Activated CD8-positive, alpha-beta memory T cell treated with anti-CD3 and anti-CD28 coated beads for 24 hours (primary cell): ENCODE results near the gene APOM.

ENCODE experiments used
- DNase-seq: peaks from one replicate; pipeline ENCODE4 v3.0.0-alpha.2; 2020

Gene APOM

DNA sequence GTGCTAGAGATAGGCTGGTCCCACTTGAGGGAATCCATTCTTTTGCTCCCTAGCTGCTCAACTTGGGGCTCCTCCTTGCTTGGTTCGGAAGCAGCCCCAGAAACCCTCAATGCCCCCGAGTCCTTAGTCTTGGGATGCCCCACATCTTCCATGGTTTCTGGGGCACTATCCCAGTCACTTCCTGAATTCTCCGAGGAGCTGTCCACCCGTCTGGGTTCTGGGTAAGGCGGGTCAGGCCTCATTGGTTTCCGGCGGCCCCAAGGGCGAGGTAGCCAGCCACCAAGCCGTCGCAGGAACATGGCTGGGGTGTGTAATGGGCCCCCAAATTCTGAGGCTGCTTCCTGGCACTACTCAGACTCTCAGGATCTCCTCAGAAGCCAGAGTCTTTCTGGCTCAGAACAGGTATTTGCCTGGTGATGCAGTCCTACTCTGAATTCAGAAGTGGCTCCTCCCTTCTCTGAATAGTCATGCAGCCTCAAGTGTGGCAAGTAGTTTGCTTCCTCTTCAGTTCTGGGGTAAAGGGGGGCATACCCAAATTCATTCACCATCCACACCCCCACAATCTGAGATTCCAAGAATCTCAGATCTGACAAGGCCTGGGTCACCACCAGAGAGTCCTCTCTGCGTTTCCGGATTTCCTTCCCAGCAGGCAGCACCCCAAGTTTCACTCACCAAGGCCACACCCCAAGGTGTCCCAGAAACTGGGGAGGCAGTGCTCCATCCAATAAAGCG lies 4.1 kb downstream of the APOM start:
- no peak for DNase-seq

DNA sequence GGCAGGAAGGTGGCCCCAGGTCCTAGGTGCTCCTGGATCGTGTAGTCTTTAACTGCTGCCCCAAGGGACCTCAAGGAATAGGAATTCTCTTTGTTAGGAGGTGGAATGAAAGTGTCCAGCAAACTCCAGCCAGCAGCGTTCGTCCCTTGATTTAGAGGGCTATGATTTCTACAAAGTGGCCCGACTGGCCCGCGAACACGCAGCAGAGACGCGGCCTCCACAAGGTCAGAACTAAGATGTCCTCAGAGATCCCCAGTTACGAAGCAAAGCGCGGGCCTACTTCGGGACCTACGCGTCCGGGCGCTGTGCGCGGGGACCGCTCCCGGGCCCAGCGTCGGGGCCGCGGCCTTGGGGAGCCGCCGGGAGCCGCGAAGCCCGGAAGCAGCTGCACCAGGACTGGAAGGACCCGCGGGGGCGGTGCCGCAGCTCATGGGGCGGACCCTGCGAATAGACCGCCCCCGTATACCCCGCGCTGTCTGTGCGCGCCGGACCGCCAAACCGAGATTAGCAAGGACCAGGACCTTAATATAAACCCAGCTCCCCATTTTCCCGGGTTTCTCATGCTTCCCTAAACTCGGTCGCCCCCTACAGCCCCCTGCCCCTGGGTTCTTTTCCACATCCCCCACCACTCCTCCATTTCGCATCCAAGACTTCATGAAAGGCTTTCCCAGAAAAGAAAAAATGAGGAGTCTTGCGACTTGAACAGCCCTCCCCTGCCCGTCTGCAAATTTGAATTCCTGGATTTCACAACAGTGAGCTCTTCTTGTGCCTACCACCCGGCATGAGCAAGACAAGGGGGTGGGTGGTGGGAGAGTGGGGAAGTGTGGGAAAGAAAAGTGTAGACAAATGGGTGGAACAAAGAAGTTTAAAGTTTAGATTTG lies 4.9 kb downstream of the APOM start, which contains the start of gene C6orf47:
C6orf47 (minus strand) TSS at position 398 of the 881 bp plus-strand sequence. CDS start 831 bp downstream, outside the sequence.
- DNase-seq = peak; percentile 89

DNA sequence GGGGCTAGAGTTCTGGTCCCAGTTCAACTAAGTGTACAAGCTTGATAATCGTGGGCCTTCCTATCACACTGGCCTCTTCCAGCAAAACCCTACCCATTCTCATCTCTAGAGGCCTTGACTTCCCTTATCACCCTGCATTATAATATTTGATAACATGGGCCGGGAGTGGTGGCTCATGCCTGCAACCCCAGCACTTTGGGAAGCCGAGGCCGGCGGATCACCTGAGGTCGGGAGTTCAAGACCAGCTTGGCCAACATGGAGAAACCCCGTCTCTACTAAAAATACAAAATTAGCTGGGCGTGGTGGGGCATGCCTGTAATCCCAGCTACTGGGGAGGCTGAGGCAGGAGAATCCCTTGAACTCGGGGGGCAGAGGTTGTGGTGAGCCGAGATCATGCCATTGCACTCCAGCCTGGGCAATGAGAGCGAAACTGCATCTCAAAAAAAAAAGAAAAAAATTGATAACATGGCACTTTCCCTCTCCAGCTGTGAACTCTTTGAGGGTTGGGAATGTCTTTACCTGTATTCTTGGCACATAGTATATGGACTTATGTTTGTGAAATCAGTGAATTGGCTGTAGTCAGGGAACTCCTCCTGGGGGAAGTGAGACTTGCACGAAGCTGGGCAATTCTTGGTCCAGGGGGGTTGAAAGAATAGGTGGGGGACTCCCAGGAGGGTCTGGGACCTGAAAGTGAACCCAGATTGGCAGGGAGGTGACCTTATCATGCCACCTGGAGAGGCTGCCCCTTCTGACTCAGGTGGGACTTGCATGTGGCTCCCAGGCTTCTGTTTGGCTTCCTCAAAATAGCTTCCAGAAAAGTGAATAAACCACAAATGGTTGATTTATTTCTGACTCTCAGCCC lies 5.8 kb downstream of the APOM start:
- no peak for DNase-seq

DNA sequence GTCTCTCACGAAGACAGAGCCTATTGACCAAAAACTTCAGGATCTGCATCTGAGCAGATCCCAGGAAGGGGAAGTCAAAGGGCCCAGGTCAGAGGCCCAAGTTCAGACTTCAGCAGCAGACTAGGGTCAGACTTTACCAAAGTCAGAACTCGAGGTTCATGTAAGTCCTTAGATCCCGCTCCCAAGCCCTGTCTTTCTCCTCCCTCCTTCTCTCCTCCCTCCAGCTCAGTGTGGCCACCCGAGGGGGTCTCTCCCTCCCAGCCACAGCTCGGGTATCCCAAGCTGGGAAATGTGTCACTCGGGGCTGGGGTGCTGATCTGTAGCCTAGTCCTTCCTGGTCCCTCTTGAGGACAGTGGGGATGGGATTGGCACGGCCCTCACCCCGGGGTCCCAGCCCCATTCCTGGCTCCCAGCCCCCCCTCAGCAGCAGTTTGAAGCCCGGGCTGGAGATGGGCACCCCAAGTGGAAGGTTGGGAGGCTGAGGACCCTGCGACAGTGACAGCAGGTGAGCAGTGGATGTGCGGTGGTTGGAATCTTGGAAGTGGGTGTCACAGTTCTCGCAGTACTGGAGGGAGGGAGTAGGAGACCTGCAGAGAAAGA lies 6.5 kb downstream of the APOM start:
- DNase-seq = no peak

DNA sequence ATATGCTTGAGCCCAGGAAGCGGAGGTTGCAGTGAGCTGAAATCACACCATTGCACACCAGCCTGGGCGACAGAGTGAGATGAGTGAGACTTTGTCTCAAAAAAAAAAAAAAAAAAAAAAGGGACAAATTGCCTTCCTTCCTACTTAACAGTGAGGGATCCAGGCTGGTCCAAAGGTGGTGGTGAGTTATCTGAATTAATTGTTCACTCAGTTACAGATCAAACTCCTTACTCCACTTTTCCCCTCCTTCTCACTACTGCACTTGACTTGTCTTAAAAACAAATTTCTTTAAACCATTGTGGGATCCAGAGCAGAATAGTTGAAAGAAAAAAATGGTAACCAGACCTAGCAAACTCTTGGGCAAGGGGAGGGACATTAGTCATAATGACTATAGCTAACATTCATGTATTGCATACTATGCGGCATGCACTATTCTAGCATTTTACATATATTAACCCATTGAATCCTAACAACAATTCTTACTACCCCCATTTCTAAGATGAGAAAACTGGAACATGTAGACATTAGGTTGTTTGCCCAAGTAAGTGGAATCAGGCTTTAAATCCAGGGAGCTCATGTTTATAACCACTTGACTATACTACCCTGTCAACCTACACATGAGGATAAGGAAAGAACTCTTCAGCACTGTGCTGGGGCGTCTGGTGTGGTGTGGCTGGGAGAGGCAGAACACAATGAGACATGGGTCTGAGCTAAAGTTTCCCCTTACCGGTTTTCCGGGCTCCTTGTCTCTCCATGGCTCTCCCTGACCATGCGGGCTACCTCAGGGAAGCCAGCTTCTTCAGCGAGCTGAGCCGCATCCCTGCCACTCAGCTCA lies 7.6 kb downstream of the APOM start:
- DNase-seq = no peak

DNA sequence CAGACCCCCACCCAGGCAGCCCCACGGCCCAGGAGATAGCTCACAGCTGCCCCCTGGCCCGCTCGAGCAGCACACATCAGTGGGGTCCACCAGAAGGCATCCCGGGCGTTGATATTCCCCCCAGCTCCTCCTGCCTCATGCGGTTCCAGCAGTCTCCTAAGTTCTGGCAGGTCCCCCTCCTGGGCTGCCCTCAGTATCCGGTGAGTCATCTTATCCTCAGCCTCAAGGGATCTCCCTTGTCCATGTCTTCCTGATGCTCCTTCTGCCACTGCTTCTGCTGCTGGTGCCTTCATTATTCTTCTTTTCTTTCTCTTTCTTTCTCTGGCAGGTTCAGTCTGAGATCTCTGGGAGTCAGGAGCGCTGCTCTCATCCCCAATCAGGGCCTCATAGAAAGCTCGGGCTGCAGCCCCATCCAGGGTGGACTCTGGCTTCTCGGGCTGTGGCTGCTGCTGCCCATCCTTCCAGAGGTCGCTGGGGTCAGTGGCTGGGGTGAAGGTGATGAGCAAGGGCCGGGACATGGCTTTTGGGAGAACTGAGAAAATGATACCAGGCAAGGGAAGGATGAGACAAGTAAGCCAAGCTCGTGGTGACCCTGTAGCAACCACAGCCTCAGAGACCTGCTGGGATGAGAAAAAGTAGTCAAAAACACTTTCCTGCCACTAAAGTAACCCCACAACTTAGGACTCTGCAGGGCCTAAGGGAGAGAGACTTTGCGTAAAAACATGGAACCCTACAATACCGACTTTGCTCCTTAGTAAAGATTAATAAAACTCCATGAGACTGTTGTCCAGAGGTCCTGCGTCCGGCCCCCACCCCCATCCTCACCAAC lies 8.5 kb downstream of the APOM start:
- no peak for DNase-seq

DNA sequence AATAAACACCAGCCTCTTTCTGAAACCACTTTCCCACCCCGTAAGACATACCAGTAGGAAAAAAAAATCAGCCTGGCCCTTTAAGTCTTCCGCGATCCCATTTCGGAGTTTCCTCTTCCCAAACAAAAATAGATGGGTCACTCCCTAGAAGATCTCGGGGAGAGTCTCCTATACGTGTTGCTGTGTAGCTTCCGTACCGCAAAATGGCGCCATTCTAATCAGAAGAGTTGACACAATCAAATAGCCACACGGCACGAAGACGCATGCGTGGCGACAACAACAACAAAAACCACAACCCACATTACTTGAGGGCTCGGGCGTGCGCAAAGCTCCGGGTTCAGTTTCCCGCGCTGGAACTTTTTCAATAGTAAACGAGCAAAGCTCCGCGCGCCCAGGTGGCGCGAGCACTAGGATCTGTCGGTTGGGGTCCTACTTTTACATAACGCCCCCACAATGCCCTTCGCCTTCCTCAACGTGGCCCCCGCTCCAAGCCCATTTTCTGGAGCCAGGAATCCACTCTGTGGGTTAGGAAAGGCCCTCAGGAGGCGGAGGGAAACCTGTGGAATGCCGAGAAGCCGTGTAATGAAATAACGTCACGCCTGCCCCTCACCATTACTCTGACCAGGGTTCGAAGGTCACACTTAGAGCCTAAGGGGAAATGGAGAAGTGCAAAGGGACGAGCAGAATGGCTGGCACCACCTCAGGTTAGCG lies 9.3 kb downstream of the APOM start, which contains the start of gene GPANK1:
GPANK1 (minus strand) TSS at position 208 of the 711 bp plus-strand sequence. CDS start 519 bp downstream, outside the sequence.
- peak; percentile 90 for DNase-seq

DNA sequence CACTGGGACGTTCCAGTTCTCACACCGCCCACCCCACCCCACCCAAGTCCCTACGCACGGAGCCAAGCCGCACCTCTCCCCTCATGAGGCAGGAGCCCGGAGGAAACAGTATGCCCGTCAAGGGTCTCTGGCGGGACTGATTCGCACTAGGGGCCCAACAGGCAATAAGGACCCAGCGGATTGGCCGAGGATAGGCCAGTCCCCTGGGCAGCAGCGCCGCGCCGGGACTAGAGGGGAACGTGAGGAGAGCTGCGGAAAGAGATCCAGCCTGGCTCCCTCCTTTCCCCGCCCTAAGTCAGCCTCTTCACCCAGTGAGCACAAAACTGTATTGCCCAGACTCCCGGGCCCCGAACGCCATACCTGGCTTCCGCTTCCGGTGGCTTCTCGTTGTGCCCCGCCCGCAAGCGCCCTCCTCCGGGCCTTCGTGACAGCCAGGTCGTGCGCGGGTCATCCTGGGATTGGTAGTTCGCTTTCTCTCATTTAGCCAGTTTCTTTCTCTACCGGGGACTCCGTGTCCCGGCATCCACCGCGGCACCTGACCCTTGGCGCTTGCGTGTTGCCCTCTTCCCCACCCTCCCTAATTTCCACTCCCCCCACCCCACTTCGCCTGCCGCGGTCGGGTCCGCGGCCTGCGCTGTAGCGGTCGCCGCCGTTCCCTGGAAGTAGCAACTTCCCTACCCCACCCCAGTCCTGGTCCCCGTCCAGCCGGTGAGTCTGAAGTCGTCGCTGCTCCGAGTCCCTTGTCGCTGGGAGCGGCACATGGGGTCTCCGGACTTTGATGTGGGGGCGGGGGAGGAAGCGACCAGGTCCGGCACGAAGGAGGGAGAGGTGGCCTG lies 10.0 kb downstream of the APOM start, which contains the start of gene CSNK2B:
CSNK2B (plus strand) TSS at position 580 of the 836 bp plus-strand sequence. CDS start 752 bp downstream, outside the sequence.
- DNase-seq = peak; percentile 98

DNA sequence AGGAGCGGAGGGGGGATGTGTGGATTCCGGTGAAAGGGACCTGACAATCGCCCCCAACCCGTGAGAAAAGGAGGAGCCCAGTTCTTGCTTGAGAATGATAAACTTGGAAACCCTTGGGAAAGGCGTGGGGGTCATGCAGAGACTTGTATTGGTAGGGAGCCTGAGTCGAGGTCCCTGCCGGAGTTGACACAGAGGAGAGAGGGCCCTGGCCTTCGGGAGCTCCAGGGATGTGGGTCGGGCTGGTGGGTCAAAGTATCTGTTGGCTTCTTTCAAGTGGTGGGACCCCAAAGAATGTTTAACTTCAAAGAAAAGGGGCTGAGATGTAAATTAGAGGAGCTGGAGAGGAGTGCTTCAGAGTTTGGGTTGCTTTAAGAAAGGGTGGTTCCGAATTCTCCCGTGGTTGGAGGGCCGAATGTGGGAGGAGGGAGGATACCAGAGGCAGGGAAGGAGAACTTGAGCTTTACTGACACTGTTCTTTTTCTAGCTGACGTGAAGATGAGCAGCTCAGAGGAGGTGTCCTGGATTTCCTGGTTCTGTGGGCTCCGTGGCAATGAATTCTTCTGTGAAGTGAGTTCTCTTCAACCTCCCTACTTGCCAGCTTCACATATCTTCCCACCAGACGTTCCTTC lies 10.8 kb downstream of the APOM start:
- DNase-seq = no peak

DNA sequence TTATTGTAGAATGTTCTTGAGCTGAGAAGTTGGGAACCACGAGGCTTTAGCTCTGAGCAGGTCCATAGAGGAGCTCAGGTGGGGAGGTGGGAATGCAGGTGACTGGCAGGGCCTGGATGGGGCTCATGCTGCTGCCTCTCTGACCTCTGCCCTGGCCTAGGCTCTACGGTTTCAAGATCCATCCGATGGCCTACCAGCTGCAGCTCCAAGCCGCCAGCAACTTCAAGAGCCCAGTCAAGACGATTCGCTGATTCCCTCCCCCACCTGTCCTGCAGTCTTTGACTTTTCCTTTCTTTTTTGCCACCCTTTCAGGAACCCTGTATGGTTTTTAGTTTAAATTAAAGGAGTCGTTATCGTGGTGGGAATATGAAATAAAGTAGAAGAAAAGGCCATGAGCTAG lies 14.0 kb downstream of the APOM start, which contains the start of gene LY6G5B:
LY6G5B (plus strand) TSS at position 301 of the 400 bp plus-strand sequence. CDS start 975 bp downstream, outside the sequence.
- DNase-seq = no peak

DNA sequence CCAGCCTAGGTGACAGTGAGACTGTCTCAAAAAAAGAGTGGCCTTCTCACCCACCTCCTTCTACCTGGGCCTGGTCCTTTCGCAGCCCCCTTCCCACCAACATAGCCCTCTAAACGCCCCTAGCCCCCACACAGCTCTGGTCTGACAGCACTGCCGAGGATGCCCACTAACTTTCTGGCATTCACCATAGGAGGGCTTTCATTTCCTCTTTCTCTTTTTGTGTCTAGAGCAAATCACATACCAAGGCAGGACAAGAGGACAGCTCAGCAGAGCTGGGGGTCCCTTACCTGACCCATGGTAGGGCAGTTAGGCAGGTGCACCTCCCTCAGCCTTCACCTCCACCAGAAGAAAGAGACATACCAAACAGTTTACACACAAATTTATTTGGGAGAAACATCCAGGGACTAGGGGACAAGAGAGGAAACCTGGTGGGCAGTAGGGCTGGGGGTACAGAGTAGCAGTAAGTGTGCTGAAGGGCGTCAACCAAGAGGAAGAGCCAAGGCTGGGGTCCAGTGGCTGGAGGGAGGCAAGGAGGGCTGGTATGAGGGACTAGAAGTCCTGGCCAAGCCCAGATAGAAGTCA lies 20.7 kb downstream of the APOM start:
- DNase-seq = no peak

DNA sequence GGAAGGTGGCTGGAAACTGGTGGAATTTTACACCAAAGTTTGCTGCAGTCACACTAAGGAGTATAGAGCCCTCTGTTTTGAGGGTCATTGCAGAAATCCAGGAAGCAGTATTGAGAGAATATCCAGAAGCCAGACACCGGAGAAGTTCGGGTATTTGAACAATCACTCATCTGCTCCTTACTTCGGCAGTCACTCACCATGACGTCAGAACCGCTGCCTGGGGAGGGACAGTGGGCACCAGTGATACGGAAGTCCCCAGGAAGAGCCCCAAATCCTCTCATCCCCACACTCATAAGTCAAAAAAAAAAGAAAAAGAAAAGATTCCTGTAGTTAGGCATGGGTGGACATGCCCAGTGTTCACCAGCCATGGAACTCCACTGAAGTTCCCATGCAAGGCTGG lies 21.2 kb downstream of the APOM start:
- no peak for DNase-seq

DNA sequence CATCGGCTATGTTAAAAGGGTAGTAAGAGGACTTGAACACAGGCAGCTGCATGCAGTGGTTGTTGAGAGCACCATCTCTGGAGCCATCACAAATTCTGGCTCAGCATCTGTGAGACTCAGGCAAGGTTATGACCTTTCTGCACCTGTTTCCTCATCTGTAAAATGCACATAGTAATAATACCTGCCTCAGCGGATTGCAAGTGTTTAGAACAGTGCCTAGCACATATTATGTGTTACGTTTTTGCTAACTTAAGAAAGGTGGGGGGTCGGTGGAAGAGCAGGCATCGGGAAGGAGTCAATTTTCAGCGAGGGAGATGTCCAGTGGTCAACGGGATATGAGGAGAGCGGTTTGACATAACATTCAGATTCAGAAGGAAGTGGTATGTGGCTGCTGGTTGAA lies 22.3 kb downstream of the APOM start:
- no peak for DNase-seq

DNA sequence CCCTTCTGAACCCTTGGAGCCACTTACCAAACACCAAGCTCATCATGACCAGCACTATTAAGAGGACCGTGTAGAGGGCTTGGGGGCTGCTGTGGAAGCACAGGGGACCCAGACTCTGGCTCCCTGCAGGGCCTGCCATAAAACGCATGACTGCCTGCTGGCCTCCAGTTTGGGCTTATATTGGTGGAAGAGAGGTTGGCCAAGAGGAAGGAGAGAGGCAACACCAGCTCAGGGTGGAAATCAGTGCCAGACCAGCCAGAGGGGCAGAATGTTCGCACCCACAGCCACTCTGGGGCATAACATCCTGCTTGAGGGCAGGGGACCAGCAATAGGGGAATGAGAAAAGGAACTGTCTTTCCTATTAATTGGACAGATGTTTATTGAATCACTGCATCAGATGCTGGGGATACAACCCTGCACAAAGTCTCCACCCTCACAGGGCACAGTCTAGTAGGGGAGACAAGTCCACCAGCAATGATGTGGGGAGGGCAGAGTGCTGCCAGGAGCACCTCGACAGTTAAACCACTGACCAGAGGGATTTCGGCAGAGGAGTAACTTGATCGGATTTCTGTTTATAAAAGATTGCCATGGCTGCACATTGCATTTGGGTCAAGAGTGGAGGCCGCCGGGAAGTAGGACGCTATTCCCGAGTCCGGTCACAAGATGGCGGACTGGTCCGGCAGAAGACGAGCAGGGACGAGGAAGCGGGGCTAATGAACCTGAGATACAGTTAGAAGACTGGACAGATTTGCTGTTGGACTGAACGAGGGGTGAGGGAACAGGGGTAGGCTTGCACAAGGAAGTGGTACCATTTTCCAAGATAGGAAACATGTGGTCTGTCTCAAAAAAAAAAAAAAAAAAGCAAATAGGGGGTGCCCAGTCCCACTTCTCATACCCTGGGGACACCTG lies 24.8 kb downstream of the APOM start, which contains the start of gene LY6G5C:
LY6G5C (minus strand) TSS at position 842 of the 909 bp plus-strand sequence; CDS start at position 148, 694 bp downstream.
- DNase-seq = peak; percentile 83

DNA sequence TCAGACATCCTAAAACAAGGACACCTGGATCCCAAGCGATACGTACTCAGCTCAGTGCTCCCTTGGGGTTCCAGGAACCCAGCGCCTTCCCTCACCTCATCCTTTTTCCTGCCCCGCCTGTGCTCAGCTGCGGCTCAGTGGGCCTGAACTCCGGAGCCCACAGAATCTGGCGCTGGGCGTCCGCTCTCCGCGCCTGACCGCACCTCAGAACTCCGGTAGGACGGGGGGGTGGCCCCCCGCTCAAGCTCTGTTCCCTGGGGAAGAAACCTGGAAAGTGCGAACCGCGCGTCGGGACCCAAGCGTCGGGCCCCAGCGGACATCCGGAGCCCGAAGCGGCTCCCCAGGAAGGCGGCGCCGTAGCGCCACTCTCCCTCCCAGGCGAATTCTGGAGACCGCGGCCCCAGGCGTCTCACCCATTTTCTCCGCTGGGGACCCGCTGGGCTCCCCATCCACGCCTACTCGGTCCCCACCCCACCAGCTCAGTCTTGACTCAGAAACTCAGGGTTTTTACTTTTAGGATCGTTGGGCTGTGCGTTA lies 25.5 kb downstream of the APOM start:
- DNase-seq = peak; percentile 75

DNA sequence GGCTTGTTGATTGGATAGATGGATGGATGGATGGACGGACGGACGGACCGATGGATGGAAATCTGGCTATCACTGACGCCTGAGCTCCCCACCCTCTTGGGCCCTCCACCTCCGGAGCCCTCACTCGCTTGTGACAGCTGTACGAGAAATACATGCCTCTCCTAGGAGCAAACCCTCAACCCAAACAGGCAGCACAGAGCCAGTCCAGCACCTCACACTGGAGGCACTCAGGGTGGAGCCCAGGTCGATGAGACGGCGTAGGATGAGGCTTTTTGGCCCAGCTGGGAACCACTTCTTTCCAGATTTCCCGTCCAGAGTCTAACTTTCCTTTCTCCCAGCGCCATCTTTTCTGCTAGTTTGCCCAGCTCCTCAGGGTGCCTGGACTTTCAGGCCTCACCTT lies 27.9 kb downstream of the APOM start:
- DNase-seq = no peak
